Gastrocnemius medialis (tissue), 4 donors: Measurements from ENCODE around the gene LURAP1L.

Experiments used
- POLR2A ChIP-seq, 2 donors: fragments of 450-650 bp; IDR thresholded peaks; one replicate each; pipeline ENCODE4 v1.6.1; 2017; ENCODE audit warnings: antibody characterized with exemption in 2 of 2, mild to moderate bottlenecking in 2 of 2, moderate library complexity in 2 of 2
- TF ChIP-seq, protein P1 (sequence below), 5 experiments: fragments of 450-650 bp in 3 of 5; fragments of 200-600 bp in 2 of 5; sonication (generic) in 2 of 5; IDR thresholded peaks in 4 of 5; conservative IDR thresholded peaks in 1 of 5; 1 replicate in 4 of 5; 2 replicates in 1 of 5; pipeline ENCODE4 v1.5.1; 2016 to 2019; ENCODE audit warnings: antibody characterized with exemption in 5 of 5, mild to moderate bottlenecking in 3 of 5, moderate library complexity in 3 of 5

DNA sequence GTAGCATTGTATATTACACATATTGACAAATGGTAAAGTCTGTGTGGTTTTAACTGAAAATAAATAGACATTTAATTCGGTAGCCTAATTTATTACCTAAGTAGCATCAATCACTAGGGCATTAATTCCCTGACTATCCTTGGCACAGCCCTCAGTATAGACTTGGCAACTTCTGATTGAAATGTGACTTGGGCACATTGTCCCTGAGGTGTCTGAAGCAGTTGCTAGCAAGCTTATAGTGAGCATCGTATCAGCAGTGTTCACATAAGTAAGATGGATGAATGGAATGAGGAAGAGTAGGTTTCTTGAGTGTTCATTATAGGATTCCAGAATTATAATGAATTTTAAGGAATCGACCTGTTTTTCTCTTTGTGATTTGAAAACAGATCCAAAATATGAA is 16.1 kb downstream of the LURAP1L start:
- TF ChIP-seq, protein P1, sequence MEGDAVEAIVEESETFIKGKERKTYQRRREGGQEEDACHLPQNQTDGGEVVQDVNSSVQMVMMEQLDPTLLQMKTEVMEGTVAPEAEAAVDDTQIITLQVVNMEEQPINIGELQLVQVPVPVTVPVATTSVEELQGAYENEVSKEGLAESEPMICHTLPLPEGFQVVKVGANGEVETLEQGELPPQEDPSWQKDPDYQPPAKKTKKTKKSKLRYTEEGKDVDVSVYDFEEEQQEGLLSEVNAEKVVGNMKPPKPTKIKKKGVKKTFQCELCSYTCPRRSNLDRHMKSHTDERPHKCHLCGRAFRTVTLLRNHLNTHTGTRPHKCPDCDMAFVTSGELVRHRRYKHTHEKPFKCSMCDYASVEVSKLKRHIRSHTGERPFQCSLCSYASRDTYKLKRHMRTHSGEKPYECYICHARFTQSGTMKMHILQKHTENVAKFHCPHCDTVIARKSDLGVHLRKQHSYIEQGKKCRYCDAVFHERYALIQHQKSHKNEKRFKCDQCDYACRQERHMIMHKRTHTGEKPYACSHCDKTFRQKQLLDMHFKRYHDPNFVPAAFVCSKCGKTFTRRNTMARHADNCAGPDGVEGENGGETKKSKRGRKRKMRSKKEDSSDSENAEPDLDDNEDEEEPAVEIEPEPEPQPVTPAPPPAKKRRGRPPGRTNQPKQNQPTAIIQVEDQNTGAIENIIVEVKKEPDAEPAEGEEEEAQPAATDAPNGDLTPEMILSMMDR (IDR thresholded peaks at IDR 0.05 in 4 of 5, conservative IDR thresholded peaks at IDR 0.05 in 1 of 5), result no peak
- no peak for TF ChIP-seq POLR2A (IDR thresholded peaks at IDR 0.05)
